Osteocyte (in vitro differentiated cells): ENCODE data around the gene USPL1. TPM values are rescaled to one million over a fixed set of nuclear protein-coding genes. Genes with fewer than 3 reads are reported as not detected.

Source experiments
- DNase-seq: peaks from one replicate; pipeline ENCODE4 v3.0.0; 2021; ENCODE audit warnings: mixed read lengths; ENCODE audit not compliant: unreplicated experiment; ENCODE audit errors: extremely low spot score
- H3K27ac Mint-ChIP-seq: one replicate; pipeline ENCODE4 v1.8.0; 2021; ENCODE audit warnings: mild to moderate bottlenecking, mixed read lengths; ENCODE audit not compliant: unreplicated experiment
- H3K27me3 Mint-ChIP-seq: one replicate; pipeline ENCODE4 v1.8.0; 2021; ENCODE audit warnings: mixed read lengths; ENCODE audit not compliant: unreplicated experiment
- H3K36me3 Mint-ChIP-seq: one replicate; pipeline ENCODE4 v1.8.0; 2021; ENCODE audit warnings: mixed read lengths; ENCODE audit not compliant: unreplicated experiment
- H3K4me1 Mint-ChIP-seq: one replicate; pipeline ENCODE4 v1.8.0; 2021; ENCODE audit warnings: mixed read lengths; ENCODE audit not compliant: unreplicated experiment
- H3K4me3 Mint-ChIP-seq: one replicate; pipeline ENCODE4 v1.8.0; 2021; ENCODE audit warnings: mild to moderate bottlenecking, moderate library complexity, mixed read lengths; ENCODE audit not compliant: unreplicated experiment
- H3K9me3 Mint-ChIP-seq: one replicate; pipeline ENCODE4 v1.8.0; 2021; ENCODE audit warnings: mixed read lengths; ENCODE audit not compliant: unreplicated experiment
- total RNA-seq: library from RNA; stranded (reverse); gene quantifications from 2 replicates; pipeline ENCODE4 v1.2.1, GENCODE V29; 2021
- TF ChIP-seq, protein P1 (sequence below): fragments of 200-600 bp; sonication (generic); IDR thresholded peaks from 2 replicates; pipeline ENCODE4 v1.5.0; 2021; ENCODE audit warnings: antibody characterized with exemption, mild to moderate bottlenecking, moderate library complexity

The USPL1 gene
- total RNA-seq, 1 donor from 2014 or later: 11.9 TPM

DNA sequence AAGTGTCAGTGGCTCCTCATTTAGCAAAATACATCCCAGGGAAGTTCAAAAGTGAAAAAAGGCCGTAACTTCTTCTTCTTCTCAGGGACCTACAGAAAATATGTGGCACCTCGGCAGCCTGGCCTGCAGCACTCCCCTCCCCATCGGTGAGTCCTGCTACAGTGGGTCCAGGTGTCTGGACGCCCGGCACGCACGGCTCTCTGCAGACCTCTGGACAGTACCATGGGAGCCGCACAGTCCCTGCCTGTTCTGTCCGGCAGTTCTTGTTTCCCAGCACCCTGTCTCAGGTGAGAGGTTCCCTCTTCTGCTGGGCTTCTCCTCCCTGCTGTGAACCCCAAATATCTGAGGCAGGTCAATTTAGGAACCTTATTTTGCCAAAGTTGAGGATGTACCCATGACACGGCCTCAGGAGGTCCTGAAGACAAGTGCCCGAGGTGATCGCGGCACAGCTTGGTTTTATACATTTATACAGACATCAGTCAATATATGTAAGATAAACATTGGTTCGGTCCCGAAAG is 80.8 kb downstream of the USPL1 start:
- TF ChIP-seq, protein P1, sequence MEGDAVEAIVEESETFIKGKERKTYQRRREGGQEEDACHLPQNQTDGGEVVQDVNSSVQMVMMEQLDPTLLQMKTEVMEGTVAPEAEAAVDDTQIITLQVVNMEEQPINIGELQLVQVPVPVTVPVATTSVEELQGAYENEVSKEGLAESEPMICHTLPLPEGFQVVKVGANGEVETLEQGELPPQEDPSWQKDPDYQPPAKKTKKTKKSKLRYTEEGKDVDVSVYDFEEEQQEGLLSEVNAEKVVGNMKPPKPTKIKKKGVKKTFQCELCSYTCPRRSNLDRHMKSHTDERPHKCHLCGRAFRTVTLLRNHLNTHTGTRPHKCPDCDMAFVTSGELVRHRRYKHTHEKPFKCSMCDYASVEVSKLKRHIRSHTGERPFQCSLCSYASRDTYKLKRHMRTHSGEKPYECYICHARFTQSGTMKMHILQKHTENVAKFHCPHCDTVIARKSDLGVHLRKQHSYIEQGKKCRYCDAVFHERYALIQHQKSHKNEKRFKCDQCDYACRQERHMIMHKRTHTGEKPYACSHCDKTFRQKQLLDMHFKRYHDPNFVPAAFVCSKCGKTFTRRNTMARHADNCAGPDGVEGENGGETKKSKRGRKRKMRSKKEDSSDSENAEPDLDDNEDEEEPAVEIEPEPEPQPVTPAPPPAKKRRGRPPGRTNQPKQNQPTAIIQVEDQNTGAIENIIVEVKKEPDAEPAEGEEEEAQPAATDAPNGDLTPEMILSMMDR: no peak
- Mint-ChIP-seq H3K9me3 (no peaks in the 10 kb centered on the region), H3K4me3 (no peak overlapping the region), H3K4me1 (peaks cover 32% of the 10 kb centered on the region), H3K36me3 (peaks cover 2% of the 10 kb centered on the region), H3K27ac (peak overlapping the region; percentile 69), H3K27me3 (peaks cover 14% of the 10 kb centered on the region)
- no peak for DNase-seq

DNA sequence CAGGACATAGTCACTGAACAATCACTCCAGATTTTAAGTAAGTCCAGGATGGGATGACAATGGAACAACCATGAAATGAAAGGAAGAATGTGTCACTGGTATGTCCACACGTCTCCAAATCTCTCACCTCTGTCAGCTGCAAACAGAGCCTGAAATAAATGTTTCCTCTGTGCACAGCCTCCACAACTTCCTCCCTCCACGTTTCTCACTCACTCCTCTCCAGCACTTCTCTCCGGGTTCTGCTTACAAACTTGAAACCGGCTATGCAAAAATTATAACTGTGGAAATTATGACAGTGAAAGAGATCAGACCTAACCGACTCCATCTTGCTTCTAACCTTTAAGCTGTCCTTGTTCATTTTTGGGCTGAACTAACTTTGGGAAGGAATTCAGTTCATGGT is 82.6 kb downstream of the USPL1 start:
- Mint-ChIP-seq H3K9me3 (no peaks in the 10 kb centered on the region), H3K4me3 (no peak overlapping the region), H3K27me3 (peaks cover 14% of the 10 kb centered on the region), H3K4me1 (peaks cover 32% of the 10 kb centered on the region), H3K36me3 (peaks cover 2% of the 10 kb centered on the region), H3K27ac (no peak overlapping the region)
- TF ChIP-seq, protein P1: no peak
- DNase-seq: no peak

DNA sequence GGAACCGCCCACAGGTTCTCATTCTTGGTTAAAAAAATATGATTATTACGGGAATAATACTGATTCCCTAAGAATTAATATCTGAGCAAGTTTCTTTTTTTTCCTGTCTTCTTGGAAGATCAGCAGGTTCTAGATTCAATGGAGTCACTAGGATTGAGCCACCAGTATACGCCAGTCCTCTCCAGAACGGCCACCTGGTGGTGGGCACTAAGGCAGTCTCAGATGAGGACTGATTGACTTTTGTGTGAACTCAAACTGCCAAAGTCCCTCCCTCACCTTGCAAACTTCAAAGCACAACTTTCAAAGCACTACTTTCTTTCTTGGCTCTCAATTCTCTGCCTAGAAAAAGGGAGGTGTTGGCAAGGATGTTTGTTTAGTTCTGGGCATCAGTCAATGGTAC is 84.3 kb downstream of the USPL1 start:
- peaks cover 18% of the 10 kb centered on the region for H3K4me1 Mint-ChIP-seq
- H3K36me3 Mint-ChIP-seq: peaks cover 2% of the 10 kb centered on the region
- no peak overlapping the region for H3K27ac Mint-ChIP-seq
- H3K27me3 Mint-ChIP-seq: peaks cover 14% of the 10 kb centered on the region
- TF ChIP-seq, protein P1: no peak
- no peak overlapping the region for H3K4me3 Mint-ChIP-seq
- H3K9me3 Mint-ChIP-seq: no peaks in the 10 kb centered on the region
- DNase-seq: no peak

DNA sequence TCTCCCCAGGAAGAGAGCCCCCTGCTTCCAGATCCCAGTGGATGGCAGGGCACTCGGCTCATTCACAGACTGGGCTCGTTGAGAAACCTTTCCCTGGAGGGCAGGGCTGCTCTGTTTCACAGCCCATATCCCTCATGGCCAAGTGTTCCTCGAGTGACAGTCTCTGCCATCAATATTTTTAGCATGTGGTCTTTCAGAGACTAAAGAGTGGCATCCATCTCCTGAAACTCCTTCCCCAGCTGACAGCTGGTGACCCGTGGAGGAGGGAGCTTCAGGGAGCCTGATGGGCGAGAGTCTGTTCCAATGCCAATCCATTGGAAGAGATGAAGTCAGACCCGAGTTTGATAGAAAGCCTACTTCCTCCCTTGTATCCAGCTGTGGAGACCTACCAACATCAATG is 86.9 kb downstream of the USPL1 start:
- TF ChIP-seq, protein P1: no peak
- no peaks in the 10 kb centered on the region for H3K9me3 Mint-ChIP-seq

DNA sequence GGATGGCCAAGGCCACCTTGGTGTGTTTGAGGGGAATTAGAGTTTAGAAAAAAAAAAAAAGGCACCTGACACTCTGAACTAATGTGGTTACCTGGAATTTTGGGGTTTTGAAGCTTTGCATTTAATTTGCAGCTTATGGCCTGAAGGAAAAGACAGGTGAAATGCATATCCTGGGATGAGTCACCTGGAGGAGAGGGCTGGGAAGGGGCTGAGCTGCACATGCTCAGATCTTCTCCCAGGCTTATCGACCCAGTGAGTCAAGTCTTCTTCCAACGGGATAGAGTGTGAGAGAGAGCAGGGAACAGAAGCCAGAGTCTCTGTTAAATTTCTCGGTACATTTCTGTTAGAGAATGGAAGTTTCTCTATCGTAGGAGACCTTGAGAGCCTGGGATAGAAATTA is 88.0 kb downstream of the USPL1 start:
- TF ChIP-seq, protein P1: no peak
- DNase-seq: no peak
- Mint-ChIP-seq H3K9me3 (no peaks in the 10 kb centered on the region), H3K4me3 (no peak overlapping the region), H3K36me3 (no peaks in the 10 kb centered on the region), H3K27ac (no peak overlapping the region), H3K27me3 (peaks cover 10% of the 10 kb centered on the region), H3K4me1 (peaks cover 12% of the 10 kb centered on the region)

More for the DNA sequence above, 86.9 kb downstream of the USPL1 start:
- H3K27me3 Mint-ChIP-seq: peaks cover 14% of the 10 kb centered on the region
- no peak for DNase-seq
- H3K27ac Mint-ChIP-seq: no peak overlapping the region
- H3K4me3 Mint-ChIP-seq: no peak overlapping the region
- peaks cover 12% of the 10 kb centered on the region for H3K4me1 Mint-ChIP-seq
- H3K36me3 Mint-ChIP-seq: peaks cover 2% of the 10 kb centered on the region
